OCI-LY3 (cell line): ENCODE data around the gene WSB2.

ENCODE experiments used
- H2AFZ ChIP-seq: fragments of 200-600, 300-600 bp; shearing (Covaris generic); 2 replicates; pipeline ENCODE4 v1.6.0; 2014; ENCODE audit warnings: antibody characterized with exemption, low read depth, low read length
- H3K27ac ChIP-seq: fragments of 200-600, 300-600 bp; sonication (generic); 2 replicates; pipeline ENCODE4 v1.5.1; 2014; ENCODE audit warnings: mild to moderate bottlenecking, low read length, moderate library complexity, mixed read lengths
- H3K27me3 ChIP-seq: fragments of 200-600, 300-600 bp; sonication (generic); 2 replicates; pipeline ENCODE4 v1.6.1; 2014; ENCODE audit warnings: low read depth, low read length, mixed read lengths
- H3K36me3 ChIP-seq: fragments of 200-600, 300-600 bp; sonication (generic); replicated peaks from 2 replicates; pipeline ENCODE3; 2014; ENCODE audit warnings: low read depth, low read length, mixed read lengths
- H3K4me1 ChIP-seq: fragments of 300-600, 200-600 bp; sonication (generic); 2 replicates; pipeline ENCODE4 v1.6.1; 2014; ENCODE audit warnings: low read length, mixed read lengths
- H3K4me2 ChIP-seq: fragments of 200-600, 300-600 bp; sonication (generic); 2 replicates; pipeline ENCODE4 v1.6.1; 2014; ENCODE audit warnings: low read length, mixed read lengths
- H3K4me3 ChIP-seq: fragments of 300-600, 200-600 bp; sonication (generic); 2 replicates; pipeline ENCODE4 v1.5.1; 2014; ENCODE audit warnings: antibody characterized with exemption, mild to moderate bottlenecking, low read length, moderate library complexity
- H3K79me2 ChIP-seq: fragments of 300-600, 200-600 bp; shearing (Covaris generic); 2 replicates; pipeline ENCODE4 v1.6.1; 2014; ENCODE audit warnings: mild to moderate bottlenecking, low read length, mixed read lengths
- H3K9ac ChIP-seq: fragments of 300-600, 200-600 bp; shearing (Covaris generic); 2 replicates; pipeline ENCODE4 v1.6.0; 2014; ENCODE audit warnings: mild to moderate bottlenecking, low read length, moderate library complexity
- H3K9me3 ChIP-seq: fragments of 200-600, 300-600 bp; shearing (Covaris generic); 2 replicates; pipeline ENCODE4 v1.6.1; 2014; ENCODE audit warnings: low read length, mixed read lengths; ENCODE audit not compliant: insufficient read depth
- H4K20me1 ChIP-seq: fragments of 200-600, 300-600 bp; sonication (generic); 2 replicates; pipeline ENCODE4 v1.6.1; 2016; ENCODE audit warnings: low read length, mixed read lengths; ENCODE audit not compliant: insufficient read depth
- EZH2phosphoT487 ChIP-seq: fragments of 200-600 bp; shearing (Covaris generic); IDR thresholded peaks from 2 replicates; pipeline ENCODE4 v1.6.1; 2018; ENCODE audit warnings: antibody characterized with exemption, mixed run types, low read depth
- TF ChIP-seq, protein P1 (sequence below): fragments of 200-600, 300-600 bp; sonication (generic); IDR thresholded peaks from 2 replicates; pipeline ENCODE4 v1.5.1; 2014; ENCODE audit warnings: antibody characterized with exemption, low read length, low read depth

The WSB2 gene

DNA sequence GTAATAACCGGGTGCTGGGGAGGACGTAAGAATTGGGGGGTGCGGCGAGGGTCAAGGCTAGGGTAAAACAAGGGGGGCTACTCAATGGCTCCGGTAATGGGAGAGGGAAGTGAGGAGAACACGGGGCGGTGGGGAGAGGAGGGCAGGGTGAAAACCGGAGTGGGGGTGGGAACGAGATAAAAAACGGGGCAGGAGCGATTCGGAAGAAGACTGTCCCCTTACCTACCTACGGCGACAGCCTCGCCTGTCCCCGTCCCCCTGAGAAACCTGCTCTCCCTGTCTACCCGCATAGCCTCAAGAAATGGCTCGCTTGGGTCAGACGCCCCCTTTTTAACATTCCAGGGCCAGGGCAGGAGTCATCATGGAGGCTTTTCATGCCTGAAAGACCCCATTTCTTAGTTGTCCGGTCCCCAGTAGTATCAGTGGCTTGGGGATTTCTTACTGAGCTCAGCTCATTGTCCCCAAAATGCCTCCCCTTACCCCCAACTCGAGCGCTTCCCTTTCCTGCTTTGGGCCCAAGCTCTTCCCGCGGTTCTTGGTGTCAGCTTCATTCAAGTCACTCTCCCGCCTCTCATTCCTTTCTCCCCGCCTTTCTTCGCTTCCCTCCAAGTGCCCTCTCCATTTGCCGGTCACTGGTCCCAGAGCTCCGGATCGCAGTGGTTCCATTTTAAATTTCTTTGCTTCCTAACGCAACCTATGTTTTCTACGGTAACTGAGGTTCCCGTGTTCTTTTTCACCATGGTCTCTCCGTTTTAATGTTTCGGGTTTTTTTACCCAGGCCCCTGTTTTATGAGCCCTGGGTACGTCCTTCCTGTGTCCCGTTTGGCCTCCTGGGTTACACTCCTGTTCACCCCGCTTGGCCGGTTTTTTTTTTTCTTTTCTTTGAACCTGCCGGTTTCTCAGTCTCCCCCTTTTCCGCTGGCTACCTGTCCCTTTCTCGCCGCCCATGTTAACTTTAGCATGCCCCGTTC is 1.2 kb upstream of the WSB2 start:
- Histone ChIP-seq H3K4me3 (peak overlapping the region; percentile 98), H2AFZ (peak overlapping the region; percentile 82), H3K9me3 (no peaks in the 10 kb centered on the region), H3K27ac (peak overlapping the region; percentile 50), H3K4me2 (peak overlapping the region; percentile 98), H3K36me3 (no peaks in the 10 kb centered on the region), H3K79me2 (peaks cover 14% of the 10 kb centered on the region), H3K9ac (peak overlapping the region; percentile 99), H4K20me1 (no peaks in the 10 kb centered on the region), H3K4me1 (peaks cover 38% of the 10 kb centered on the region), H3K27me3 (peaks cover 12% of the 10 kb centered on the region)
- TF ChIP-seq, protein P1, sequence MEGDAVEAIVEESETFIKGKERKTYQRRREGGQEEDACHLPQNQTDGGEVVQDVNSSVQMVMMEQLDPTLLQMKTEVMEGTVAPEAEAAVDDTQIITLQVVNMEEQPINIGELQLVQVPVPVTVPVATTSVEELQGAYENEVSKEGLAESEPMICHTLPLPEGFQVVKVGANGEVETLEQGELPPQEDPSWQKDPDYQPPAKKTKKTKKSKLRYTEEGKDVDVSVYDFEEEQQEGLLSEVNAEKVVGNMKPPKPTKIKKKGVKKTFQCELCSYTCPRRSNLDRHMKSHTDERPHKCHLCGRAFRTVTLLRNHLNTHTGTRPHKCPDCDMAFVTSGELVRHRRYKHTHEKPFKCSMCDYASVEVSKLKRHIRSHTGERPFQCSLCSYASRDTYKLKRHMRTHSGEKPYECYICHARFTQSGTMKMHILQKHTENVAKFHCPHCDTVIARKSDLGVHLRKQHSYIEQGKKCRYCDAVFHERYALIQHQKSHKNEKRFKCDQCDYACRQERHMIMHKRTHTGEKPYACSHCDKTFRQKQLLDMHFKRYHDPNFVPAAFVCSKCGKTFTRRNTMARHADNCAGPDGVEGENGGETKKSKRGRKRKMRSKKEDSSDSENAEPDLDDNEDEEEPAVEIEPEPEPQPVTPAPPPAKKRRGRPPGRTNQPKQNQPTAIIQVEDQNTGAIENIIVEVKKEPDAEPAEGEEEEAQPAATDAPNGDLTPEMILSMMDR, result no peak
- no peak for TF ChIP-seq EZH2phosphoT487

DNA sequence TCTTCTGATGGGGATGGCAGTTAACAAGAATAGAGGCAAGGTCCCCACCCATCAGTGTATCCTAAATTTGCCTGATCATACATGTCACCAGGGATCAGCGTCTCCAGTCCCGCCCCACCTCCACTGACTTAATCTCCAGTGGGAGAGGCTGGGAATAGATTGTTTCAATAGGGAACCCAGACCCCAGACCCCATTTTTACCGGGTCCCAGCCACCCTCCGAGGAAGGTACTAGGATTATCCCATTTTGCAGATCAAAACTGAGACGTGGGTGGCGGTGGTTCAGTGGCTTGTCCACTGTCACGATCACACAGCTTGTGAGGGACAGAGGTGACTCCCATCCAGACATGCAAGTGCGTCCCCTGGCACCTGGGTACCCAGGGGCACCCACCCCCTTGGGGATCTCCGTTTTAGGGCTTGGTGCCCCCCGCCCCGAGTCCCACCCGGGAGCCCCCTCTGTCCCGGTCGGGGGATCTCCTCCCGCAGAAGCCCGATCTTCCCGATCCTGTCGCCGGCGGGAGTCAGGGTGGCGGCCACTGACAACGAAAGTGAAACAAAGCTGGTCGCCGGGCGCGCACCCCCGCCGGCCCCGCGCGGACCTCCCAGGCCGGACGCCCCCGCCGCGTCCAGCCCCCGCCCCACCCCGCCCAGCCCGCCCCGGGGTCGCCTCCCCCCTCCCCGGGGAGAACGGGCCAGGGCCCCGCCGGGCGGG is 523 bp downstream of the WSB2 start:
- H3K9me3 ChIP-seq, result no peaks in the 10 kb centered on the region
- H3K4me1 ChIP-seq, result peaks cover 34% of the 10 kb centered on the region
- H3K4me3 ChIP-seq, result peak overlapping the region; percentile 98
- H3K36me3 ChIP-seq, result no peaks in the 10 kb centered on the region
- H3K27me3 ChIP-seq, result no peaks in the 10 kb centered on the region
- no peak overlapping the region for H3K27ac ChIP-seq
- H2AFZ ChIP-seq, result peak overlapping the region; percentile 37; the same call in 1 of the 2 replicates
- peaks cover 14% of the 10 kb centered on the region for H3K79me2 ChIP-seq
- H3K4me2 ChIP-seq, result peak overlapping the region; percentile 96
- H4K20me1 ChIP-seq, result no peaks in the 10 kb centered on the region
- no peak for TF ChIP-seq EZH2phosphoT487
- TF ChIP-seq, protein P1, result no peak
- H3K9ac ChIP-seq, result peak overlapping the region; percentile 73

DNA sequence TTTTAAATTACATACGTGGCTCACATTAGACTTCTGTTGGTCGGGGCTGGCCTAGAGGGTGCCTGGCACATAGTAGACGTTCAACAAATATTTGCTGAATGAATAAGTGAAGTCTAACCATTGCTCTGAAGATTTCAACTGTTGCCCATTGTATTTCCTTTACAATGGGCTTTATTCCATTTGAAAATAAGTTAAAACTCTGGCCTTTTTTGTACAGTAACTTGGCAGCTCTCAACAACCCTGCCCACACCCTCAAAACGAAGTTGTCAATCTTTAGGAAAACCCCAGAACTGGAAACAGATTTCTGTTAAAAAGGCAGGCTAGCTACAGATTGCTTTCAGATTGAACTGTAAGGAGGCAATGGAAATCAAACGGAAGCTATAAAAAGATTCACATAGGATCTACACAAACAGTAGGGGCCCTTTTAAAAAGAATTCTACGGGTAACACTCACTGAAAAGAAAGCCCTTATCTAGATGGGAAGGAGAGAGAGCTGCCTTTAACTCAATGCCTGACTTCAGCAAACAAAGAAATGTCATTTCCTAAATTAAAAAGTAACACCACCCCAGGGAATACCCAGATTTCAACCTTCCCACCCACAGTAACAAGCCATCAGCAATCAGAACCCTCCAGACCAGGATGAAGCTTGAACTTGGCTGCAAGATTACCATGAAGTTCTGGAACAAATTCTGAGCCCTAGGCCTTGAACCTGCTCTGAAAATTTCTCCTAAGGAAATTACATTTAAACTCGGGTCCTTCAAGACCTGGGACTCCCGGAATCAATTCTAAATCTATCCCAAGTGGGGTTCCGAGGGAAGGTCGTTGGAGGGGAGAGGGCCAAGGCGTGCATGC is 1.4 kb downstream of the WSB2 start:
- Histone ChIP-seq H3K9ac (no peak overlapping the region), H3K4me1 (peaks cover 27% of the 10 kb centered on the region), H3K4me2 (peak overlapping the region; percentile 96), H3K4me3 (peak overlapping the region; percentile 98), H3K79me2 (peaks cover 14% of the 10 kb centered on the region), H2AFZ (no peak overlapping the region), H3K9me3 (no peaks in the 10 kb centered on the region), H3K36me3 (no peaks in the 10 kb centered on the region), H3K27ac (no peak overlapping the region), H3K27me3 (no peaks in the 10 kb centered on the region), H4K20me1 (no peaks in the 10 kb centered on the region)
- TF ChIP-seq EZH2phosphoT487, result no peak
- TF ChIP-seq, protein P1, result no peak
